Motor neuron (in vitro differentiated cells): Measurements from ENCODE around the gene GINS1. TPM values are rescaled to one million over a fixed set of nuclear protein-coding genes. Genes with fewer than 3 reads are reported as not detected.
A peak's percentile ranks its signal among the peaks of the same experiment; 100 is the strongest.

ENCODE experiments used
- ATAC-seq, 8 experiments: fragments of 200-7000 bp; cut with Tn5 transposase; replicated peaks in 6 of 8; 2 replicates each; pipeline ENCODE4 v1.8.0; 2021; ENCODE audit warnings: mild to moderate bottlenecking in 8 of 8, moderate library complexity in 8 of 8
- H3K27ac ChIP-seq, 2 donors: fragments of 250-450 bp; sonication (Bioruptor Pico); 2 replicates each; pipeline ENCODE4 v1.9.0; 2021; ENCODE audit warnings: antibody characterized with exemption in 2 of 2, mild to moderate bottlenecking in 2 of 2, moderate library complexity in 1 of 2
- H3K4me1 ChIP-seq, 2 donors: fragments of 250-450 bp; sonication (Bioruptor Pico); replicated peaks in 1 of 2; 2 replicates each; pipeline ENCODE4 v1.6.1; 2021; ENCODE audit warnings: antibody characterized with exemption in 2 of 2, mild to moderate bottlenecking in 2 of 2, moderate library complexity in 1 of 2
- H3K4me3 ChIP-seq, 5 donors: fragments of 250-450 bp; sonication (Bioruptor Pico); 2 replicates each; pipeline ENCODE4 v1.9.0; 2021; ENCODE audit warnings: antibody characterized with exemption in 5 of 5, mild to moderate bottlenecking in 5 of 5, moderate library complexity in 4 of 5
- WGBS, 10 experiments: fragments of 450-650 bp; shearing (Covaris generic); methylation state at CpG; one replicate each; pipeline ENCODE4 v1.0.0; 2022; 5-methylcytosine and 5-hydroxymethylcytosine counted together
- in situ Hi-C, 9 experiments: fragments of 400-800 bp; cut with MboI; loops; one replicate each; pipeline ENCODE4 v1.15.0; 2021; ENCODE audit warnings: low sequenced_read_pairs in 9 of 9, low pct_unique_long_range_greater_than_20kb in 2 of 9; ENCODE audit not compliant: unreplicated experiment in 9 of 9
- total RNA-seq, 8 experiments: library from RNA; unstranded; fragments of 300-600 nt; gene quantifications; 2 replicates each; pipeline versions ENCODE4 v1.2.3 to v1.2.4, GENCODE V29; 2022

The GINS1 gene
- total RNA-seq, 8 experiments from 2014 or later: 0.71 to 29.1 (median 4.5) TPM

GRCh38 chr20:25376236-25376635, 31.2 kb upstream of the GINS1 start:
- ATAC-seq: no peak
- Histone ChIP-seq H3K4me1 (no peaks in the 10 kb centered on the region), H3K4me3 (no peak overlapping the region), H3K27ac (no peak overlapping the region)
- in situ Hi-C loops: loop anchor here in 2 of 9 experiments (25.0 kb wide), 2 partner anchors 89 to 314 kb away; partner anchors contain the start of gene ACSS1 (in 1 of the 2)
- WGBS, 10 experiments: 80 to 100% (median 94%) methylated on average over 1 to 4 of the region's 4 CpGs; no CpG with 5 or more reads in 1 of the 10 experiments

DNA sequence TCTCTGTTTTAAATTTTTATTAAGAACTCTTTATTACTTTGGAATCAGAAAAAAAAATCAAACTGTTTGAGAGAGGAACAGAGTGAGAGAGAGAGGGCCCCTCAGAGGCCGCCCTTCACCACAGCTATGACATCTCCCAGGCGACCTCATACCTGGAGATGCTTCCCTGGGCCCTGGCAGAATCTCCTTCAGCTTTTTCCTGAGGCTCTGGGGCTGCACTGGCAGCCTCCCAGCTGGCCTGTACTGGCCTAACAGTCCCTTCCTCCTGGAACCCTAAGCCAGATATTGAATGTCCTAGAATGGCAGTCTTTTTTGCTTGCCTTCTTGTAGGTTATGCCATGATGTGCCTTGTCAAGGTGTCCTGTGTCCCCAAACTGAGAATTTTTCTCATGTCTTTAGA, 30.6 kb upstream of the GINS1 start:
- in situ Hi-C loops: loop anchor here in 2 of 9 experiments (25.0 kb wide), 2 partner anchors 90 to 315 kb away; partner anchors contain the start of gene ACSS1 (in 1 of the 2)
- Histone ChIP-seq H3K4me3 (no peak overlapping the region), H3K27ac (no peak overlapping the region), H3K4me1 (no peaks in the 10 kb centered on the region)
- peak in 1 of 8 experiments; percentile 48 for ATAC-seq
- 80 to 100% (median 100%) methylated on average over 1 to 2 of the region's 2 CpGs; no CpG with 5 or more reads in 7 of the 10 experiments for WGBS, 10 experiments

- in situ Hi-C loops: loop anchor here in 2 of 9 experiments (25.0 kb wide), 2 partner anchors 91 to 316 kb away; partner anchors contain the start of gene ACSS1 (in 1 of the 2)
Observed at GRCh38 chr20:25378189-25378883, 29.1 kb upstream of the GINS1 start.

DNA sequence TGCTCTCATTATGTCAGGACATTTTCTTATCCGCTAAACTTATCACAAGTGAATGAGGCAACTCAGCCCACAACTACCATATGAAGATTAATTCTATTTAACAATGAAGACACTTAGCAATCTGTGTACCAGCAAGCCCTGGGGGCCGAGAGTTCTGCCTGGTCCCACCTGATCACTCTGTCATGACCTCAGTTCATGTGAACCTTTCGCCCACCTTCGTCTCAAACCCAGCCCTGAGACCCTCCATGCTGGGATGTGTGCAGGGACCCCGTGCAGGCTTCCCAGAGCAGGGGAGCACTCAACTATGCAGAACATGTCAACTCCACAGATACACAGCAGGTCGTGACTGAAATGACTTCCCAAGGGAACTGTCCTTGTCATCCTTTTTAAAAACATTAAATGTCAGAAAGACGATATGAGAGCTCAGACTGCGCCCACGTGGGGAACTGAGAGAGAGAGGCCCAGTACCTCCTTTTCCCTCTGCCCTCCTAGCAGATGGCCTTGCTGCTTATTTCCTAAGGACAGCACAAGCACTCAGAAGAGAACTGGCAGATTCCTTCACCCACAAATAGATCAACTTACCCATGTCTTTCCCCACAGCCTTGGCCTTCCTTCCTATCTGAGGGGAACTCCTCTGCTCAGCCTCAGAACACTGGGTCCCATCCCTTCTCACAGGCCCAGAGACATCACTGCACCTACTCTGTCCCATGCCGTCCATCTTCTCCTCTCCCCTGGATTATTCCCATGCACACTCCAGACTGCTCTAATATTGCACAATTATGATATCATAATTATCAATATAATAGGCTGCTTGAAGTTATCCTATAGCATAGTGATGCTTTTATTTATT, 28.4 kb upstream of the GINS1 start:
- Histone ChIP-seq H3K27ac (no peak overlapping the region), H3K4me3 (no peak overlapping the region), H3K4me1 (no peaks in the 10 kb centered on the region)
- in situ Hi-C loops: loop anchor here in 2 of 9 experiments (25.0 kb wide), 2 partner anchors 92 to 317 kb away; partner anchors contain the start of gene ACSS1 (in 1 of the 2)
- no peak for ATAC-seq
- 83 to 100% (median 100%) methylated on average over 1 to 5 of the region's 10 CpGs for WGBS, 10 experiments

More at GRCh38 chr20:25378189-25378883, 29.1 kb upstream of the GINS1 start:
- Histone ChIP-seq H3K27ac (no peak overlapping the region), H3K4me3 (no peak overlapping the region), H3K4me1 (no peaks in the 10 kb centered on the region)
- no peak for ATAC-seq
- 67 to 100% (median 93%) methylated on average over 1 to 5 of the region's 5 CpGs for WGBS, 10 experiments

DNA sequence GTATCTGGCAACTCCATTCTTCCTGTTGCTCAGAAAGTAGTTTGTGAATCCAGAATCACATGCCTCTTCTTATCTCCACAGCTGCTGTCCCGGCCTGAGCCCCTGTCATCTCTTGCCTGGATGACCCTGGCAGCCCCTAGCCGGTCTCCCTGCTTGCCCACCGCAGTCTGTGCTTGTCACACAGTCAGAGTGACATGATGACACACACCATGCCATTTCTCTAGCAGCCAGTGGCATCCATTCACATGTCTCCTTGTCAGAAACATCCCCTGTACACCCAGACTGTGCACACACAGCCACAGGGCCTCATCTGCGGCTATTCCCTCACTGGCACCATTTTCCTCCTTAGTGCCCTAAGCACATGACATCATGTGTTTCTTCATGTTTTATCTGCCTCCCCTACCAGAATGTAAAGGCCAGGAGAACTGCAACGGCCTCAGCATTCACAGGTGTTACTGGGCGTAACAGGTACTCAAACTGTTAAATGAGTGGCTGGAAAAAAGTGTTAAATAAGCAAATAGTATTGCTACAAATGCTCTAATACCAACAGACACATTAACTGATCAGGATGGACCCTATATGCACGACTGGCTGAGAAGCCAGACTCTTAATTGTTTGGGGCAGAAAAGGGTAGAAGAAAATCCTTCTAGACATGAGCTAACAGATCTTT, 26.4 kb upstream of the GINS1 start:
- Histone ChIP-seq H3K27ac (no peak overlapping the region), H3K4me1 (no peaks in the 10 kb centered on the region), H3K4me3 (no peak overlapping the region)
- no peak for ATAC-seq
- in situ Hi-C loops: loop anchor here in 3 of 9 experiments (10.0 to 25.0 kb wide), 3 partner anchors 56 to 319 kb away; partner anchors contain the start of gene ACSS1 (in 1 of the 3)
- 79 to 100% (median 91%) methylated on average over 1 to 6 of the region's 7 CpGs; no CpG with 5 or more reads in 2 of the 10 experiments for WGBS, 10 experiments

GRCh38 chr20:25382704-25383370, 24.6 kb upstream of the GINS1 start:
- in situ Hi-C loops: loop anchor here in 3 of 9 experiments (10.0 to 25.0 kb wide), 3 partner anchors 58 to 321 kb away; partner anchors contain the start of gene ACSS1 (in 1 of the 3)
- no peak for ATAC-seq
- H3K27ac ChIP-seq: no peak overlapping the region

DNA sequence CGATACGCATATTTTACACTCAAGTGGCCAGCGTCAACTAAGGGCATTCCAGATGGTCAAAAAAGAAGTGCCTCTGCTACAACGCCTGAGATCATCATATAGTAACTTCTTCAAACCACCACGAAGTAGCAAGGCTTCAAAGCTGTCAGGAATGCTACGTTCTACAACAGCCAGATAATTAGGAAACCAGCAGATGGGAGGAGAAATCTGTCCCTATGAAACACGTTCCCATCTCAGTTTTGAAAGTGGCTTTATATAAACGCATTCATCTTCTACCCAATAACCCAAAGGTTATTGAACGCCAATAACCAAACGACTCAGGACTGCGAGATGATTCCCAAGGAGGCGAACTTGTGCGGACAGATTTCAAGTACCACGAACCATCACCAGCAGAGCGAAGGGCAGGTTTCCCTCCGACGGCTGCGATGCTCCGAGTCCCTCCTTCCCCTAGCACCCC, 18.0 kb upstream of the GINS1 start:
- H3K27ac ChIP-seq: peak overlapping the region; percentile 85 to 92
- peak in 3 of 8 experiments; percentile 1 to 2 (median 2) for ATAC-seq
- H3K4me3 ChIP-seq: peak overlapping the region; percentile 51 to 99 (median 66)
- H3K4me1 ChIP-seq: peaks cover 0 to 6% of the 10 kb centered on the region in 2 donors
- in situ Hi-C loops: loop anchor here in 3 of 9 experiments (10.0 to 25.0 kb wide), 3 partner anchors 65 to 327 kb away; partner anchors contain the start of gene ACSS1 (in 1 of the 3)
- WGBS, 10 experiments: 0 to 30% (median 16%) methylated on average over 2 to 14 of the region's 19 CpGs

More at GRCh38 chr20:25382704-25383370, 24.6 kb upstream of the GINS1 start:
- 46 to 100% (median 100%) methylated on average over 1 to 4 of the region's 5 CpGs; no CpG with 5 or more reads in 1 of the 10 experiments for WGBS, 10 experiments
- Histone ChIP-seq H3K4me3 (no peak overlapping the region), H3K4me1 (no peaks in the 10 kb centered on the region)

DNA sequence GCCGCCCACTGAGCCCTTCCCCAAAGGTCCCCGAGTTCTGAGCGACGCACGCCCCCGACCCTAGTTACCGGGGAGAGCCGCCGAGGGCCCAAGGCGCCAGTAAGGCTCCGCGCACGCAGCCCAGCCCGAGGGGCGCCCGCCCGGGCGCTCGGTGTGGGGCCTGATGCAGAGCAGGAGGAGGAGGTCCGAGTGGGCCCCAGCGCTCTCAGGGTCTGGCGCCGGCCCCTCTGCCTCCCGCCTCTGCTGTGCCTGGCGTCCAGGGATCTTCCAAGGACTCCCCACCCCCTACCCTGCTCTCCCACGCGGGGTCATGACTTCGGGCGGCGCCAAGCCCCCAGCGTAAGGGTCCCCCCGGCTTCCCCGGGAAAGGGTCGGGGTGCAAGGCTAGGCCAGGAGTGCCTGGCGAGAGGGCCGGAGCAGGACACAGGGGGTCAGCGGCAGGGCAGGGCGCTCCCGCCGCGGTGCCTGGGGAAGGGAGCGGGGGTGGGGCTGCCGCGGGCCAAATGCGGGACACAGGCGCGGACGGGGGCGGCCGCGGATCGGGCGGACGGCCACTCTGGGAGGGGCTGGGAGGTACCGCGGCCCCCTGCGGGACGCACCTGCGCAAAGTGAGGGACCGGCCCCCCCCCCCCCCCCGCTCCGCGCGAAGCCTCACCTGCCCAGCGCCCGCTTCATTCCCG, 17.5 kb upstream of the GINS1 start:
- peaks cover 0 to 6% of the 10 kb centered on the region in 2 donors for H3K4me1 ChIP-seq
- WGBS, 10 experiments: no CpG with 5 or more reads among the region's 67 CpGs
- H3K4me3 ChIP-seq: peak overlapping the region; percentile 51 to 99 (median 66)
- ATAC-seq: peak; percentile 29 to 51 (median 37)
- peak overlapping the region; percentile 85 to 92 for H3K27ac ChIP-seq
- in situ Hi-C loops: loop anchor here in 3 of 9 experiments (10.0 to 25.0 kb wide), 3 partner anchors 65 to 328 kb away; partner anchors contain the start of gene ACSS1 (in 1 of the 3)

DNA sequence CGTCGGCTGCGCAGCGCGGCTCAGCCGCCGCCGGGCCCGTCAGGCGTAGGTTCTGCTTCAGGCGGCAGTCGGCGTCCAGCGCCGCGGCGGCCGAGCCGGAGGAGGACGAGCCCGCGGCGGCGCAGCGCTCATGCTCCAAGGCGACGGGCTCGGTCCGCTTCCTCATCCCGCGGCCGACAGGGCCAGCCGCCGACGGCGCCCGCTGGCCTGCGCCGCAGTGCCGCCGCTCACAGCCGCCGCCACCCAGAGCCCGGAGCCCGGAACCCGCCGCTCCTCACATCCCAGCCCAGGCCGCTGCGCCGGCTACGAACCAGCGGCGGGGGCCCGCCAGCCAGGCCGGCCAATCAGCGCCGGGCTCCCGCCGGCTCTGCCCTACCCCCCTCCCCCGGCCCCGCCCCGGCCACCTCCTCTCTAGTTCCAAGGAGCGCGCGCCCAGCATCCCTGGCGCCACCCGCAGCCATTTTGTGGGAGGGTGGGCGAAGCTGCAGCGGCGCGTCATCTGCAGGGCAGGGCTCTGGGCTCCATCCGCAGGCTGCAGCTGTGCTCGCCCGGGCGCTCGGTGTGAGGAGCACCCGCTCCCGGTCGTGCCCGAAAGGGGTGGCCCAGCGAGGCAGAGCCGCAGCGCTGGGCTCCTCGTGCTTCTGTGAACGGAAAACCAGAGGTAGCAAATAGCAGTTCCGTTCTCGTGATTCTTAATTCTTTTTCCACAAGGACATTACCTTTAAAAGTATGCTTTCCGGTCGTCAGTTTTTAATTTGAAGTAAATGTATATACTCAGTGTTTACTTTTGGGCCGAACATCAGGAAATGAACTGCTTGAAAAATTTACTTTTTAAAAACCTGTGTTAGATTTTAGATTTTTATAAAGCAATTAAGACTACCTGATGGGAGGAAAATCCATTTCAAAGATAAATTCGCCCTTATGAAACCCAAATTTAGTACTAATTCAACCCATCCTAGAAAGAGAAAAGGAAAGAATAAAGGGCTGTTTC, 16.6 kb upstream of the GINS1 start, which contains the start of gene ABHD12:
Gene ABHD12 (minus strand): TSS at position 298 of the 991 bp plus-strand sequence. CDS start 132 bp downstream, at position 166.
- Histone ChIP-seq H3K4me3 (peak within 1 kb of the TSS; percentile 51 to 99 (median 66)), H3K27ac (peak within 1 kb of the TSS; percentile 85 to 92), H3K4me1 (peaks cover 0 to 6% of the 10 kb centered on the region in 2 donors)
- in situ Hi-C loops: loop anchor here in 2 of 9 experiments (25.0 kb wide), 2 partner anchors 104 to 329 kb away; partner anchors contain the start of gene ACSS1 (in 1 of the 2)
- ATAC-seq: peak; percentile 88 to 93 (median 91)
- 0 to 33% (median 0%) methylated on average over 1 to 18 of the region's 91 CpGs for WGBS, 10 experiments

- Histone ChIP-seq H3K27ac (no peak overlapping the region), H3K4me1 (peaks cover 2 to 11% of the 10 kb centered on the region in 2 donors), H3K4me3 (no peak overlapping the region)
- no peak for ATAC-seq
- in situ Hi-C loops: loop anchor here in 2 of 9 experiments (25.0 kb wide), 2 partner anchors 107 to 332 kb away; partner anchors contain the start of gene ACSS1 (in 1 of the 2)
- WGBS, 10 experiments: 21 to 80% (median 71%) methylated on average over 1 to 4 of the region's 5 CpGs; no CpG with 5 or more reads in 4 of the 10 experiments
Observed at GRCh38 chr20:25394276-25394675, 13.2 kb upstream of the GINS1 start.
